Measurements from ENCODE around the gene C1QTNF9.
"Not testable (repeated sequence)": the region's sequence is repeated elsewhere in the genome, so short reads cannot be mapped to it uniquely, and the experiment has no call there.

The C1QTNF9 gene

DNA sequence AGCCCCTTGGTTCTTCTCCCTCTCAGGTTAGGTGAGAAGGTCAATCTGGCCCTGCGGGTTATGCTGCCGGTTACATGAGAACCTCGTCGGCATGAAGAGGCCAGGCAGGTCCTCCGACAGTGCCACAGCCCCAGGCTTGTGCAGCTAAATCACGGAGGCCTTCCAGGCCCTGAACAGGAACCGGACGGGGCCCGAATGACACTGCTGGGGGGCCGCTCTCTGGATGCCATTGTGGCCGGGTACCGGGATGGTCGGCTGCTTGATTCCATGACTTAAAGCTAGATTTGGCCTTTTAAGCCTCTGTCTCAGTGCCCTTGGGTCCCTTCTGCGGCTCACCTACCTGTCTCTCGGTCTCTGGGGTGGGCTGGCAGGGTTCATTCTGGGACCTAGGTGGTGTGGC is 48.4 kb downstream of the C1QTNF9 start:
- TF ChIP-seq, protein P1, sequence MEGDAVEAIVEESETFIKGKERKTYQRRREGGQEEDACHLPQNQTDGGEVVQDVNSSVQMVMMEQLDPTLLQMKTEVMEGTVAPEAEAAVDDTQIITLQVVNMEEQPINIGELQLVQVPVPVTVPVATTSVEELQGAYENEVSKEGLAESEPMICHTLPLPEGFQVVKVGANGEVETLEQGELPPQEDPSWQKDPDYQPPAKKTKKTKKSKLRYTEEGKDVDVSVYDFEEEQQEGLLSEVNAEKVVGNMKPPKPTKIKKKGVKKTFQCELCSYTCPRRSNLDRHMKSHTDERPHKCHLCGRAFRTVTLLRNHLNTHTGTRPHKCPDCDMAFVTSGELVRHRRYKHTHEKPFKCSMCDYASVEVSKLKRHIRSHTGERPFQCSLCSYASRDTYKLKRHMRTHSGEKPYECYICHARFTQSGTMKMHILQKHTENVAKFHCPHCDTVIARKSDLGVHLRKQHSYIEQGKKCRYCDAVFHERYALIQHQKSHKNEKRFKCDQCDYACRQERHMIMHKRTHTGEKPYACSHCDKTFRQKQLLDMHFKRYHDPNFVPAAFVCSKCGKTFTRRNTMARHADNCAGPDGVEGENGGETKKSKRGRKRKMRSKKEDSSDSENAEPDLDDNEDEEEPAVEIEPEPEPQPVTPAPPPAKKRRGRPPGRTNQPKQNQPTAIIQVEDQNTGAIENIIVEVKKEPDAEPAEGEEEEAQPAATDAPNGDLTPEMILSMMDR (conservative IDR thresholded peaks at IDR 0.05; ENCODE audit: control insufficient read depth, insufficient read depth, low read depth, low read length): no peak
- DNase-seq (ENCODE audit: low read depth): no peak
- H3K4me3 ChIP-seq (ENCODE audit: control insufficient read depth, low read depth, low read length): no peak overlapping the region

DNA sequence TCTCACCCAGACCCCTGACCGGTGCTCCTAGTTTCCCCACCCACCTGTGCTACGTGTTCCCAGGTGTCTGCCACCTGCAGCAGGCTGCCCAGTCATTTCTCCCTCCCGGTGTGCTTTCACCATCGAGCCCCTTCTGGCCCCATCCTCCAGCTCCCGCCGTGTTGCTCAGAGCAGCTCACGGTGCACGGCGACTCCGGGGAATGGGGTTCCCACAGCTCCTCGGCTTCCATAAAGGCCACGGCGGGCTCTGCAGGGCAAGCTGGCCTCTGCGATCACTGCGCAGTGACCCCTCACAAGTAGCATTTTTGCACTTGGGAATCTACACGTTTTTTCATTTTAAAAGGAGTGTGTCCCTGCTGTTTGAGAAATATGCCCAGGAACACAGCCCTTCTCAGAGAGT is 49.5 kb downstream of the C1QTNF9 start:
- not testable (repeated sequence) for DNase-seq (ENCODE audit: low read depth); H3K4me3 ChIP-seq (ENCODE audit: control insufficient read depth, low read depth, low read length)

DNA sequence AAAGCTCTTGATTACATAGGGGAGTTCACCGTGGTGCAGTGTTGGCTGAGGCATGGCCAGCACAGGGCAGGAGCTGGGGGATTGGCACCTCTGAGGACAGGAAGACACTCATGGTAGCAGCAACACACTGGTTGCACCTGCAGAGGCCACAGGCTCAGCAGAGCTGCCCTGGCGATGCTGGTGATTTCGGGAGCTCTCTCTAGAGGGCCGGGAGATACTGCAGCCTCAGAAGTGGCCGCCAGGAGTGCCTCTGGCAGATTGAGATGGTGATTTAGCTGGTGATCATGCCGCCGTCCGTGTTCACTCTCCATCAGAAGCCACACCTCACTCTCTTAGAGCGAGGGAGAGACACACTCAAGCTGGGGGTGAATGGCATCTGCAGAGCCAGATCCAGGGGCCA is 49.9 kb downstream of the C1QTNF9 start:
- not testable (repeated sequence) for DNase-seq (ENCODE audit: low read depth); H3K4me3 ChIP-seq (ENCODE audit: control insufficient read depth, low read depth, low read length)

DNA sequence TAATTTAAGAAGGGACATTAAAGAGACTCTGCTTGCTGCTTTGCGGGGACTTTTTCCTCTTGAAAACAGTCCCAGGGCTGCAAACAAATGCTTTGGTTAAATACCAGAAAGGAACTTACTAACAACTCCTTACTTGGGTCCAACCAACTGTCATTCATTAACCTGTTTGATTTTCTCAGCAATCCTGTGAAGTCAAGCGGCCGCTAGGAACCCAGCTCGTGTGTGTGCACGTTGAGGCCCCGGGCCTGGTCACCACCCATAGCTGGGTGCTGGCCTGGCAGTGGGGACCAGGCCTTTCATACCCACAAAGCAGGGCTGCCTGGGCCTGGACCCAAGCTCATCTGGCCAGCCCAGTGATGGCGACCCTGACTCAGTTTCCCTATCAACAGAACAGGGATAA is 50.7 kb downstream of the C1QTNF9 start:
- TF ChIP-seq, protein P1 (conservative IDR thresholded peaks at IDR 0.05; ENCODE audit: control insufficient read depth, insufficient read depth, low read depth, low read length): no peak
- no peak overlapping the region for H3K4me3 ChIP-seq (ENCODE audit: control insufficient read depth, low read depth, low read length)
- DNase-seq (ENCODE audit: low read depth): no peak

DNA sequence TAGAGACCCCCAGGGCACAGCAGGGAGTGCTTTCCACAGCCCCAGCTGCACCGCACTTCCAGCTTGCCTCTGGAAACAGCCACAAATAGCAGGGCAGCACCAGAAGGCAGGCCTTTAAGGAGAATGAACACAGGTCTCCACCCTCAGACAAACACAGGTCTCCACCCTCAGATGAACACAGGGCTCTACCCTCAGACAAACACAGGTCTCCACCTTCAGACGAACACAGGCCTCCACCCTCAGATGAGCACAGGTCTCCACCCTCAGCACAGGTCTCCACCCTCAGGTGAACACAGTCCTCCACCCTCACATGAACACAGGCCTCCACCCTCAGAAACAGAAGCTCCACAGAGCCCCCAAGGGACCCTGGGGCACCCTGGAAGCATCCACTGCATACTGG is 51.7 kb downstream of the C1QTNF9 start:
- no peak overlapping the region for H3K4me3 ChIP-seq (ENCODE audit: control insufficient read depth, low read depth, low read length)
- no peak for DNase-seq (ENCODE audit: low read depth)
- TF ChIP-seq, protein P1 (conservative IDR thresholded peaks at IDR 0.05; ENCODE audit: control insufficient read depth, insufficient read depth, low read depth, low read length): no peak

DNA sequence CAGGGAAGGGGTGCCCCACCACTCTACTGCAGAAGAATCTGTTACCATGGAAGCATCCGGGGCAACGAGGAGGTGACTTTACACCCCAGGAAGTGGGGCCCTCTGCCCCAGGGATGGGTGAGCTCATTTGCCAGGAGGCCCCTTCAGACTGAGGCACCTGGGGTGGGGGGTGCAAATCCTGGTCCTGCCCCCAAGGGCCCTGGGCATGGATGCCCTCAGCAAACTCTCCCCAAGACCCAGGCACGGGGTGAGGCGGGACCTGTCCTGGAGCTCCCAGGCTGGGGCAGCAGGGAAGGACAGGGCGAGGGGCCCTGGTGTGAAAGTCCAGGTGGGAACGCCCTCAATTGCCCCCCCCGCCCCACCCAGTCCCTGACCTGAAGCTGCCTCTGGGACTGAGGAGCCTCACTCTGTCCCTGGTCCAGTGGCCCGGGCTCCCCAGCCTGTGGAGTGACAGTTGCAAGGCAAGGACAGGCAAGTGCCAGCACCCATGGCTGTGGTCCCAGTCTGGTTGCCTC is 52.5 kb downstream of the C1QTNF9 start:
- no peak overlapping the region for H3K4me3 ChIP-seq (ENCODE audit: control insufficient read depth, low read depth, low read length)
- no peak for DNase-seq (ENCODE audit: low read depth)
- TF ChIP-seq, protein P1 (conservative IDR thresholded peaks at IDR 0.05; ENCODE audit: control insufficient read depth, insufficient read depth, low read depth, low read length): no peak

DNA sequence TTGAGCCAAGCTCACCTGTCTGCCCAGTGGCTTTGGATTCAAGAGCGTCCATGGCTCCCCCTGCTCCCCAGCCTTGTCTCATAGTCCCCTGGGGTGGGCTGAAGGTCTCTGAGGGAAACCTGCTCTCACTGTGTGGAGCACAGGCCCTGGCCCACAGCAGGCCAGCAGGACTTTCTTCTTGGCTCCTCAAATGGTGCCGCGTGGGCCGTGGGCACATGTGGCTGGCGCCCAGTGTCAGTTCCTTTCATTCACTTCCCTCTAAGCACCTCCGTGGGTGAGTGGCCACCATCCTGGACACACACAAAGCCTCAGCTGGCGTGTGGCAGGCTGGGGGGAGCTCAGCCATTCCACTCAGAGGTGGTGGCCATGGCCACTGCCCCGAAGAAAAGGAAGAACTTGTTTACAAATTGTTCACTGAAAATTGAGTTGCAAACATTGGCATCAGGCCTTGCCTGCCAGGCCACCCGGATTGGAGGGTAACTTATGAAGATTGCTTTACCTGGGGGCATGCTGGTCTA is 53.1 kb downstream of the C1QTNF9 start:
- DNase-seq (ENCODE audit: low read depth): no peak
- H3K4me3 ChIP-seq (ENCODE audit: control insufficient read depth, low read depth, low read length): no peak overlapping the region
- TF ChIP-seq, protein P1 (conservative IDR thresholded peaks at IDR 0.05; ENCODE audit: control insufficient read depth, insufficient read depth, low read depth, low read length): no peak

DNA sequence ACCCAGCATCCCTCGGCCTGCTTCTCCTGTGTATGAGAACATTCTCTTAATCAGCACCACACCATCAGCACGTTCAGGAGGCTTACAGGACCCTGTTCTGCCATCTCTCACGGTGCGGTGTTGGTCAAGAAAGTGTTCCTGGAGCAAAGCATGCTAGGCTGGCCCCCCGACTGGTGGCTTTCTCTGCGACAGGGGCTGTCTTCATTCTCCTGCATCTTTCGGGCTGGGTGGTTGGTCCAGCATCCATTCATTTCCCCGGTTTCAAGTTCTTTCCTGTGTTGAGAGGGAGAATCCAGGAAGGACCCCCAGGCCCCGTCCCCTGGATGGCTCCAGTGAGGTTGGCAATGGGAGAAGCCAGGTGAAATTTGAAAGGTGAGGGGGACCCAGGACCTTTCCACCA is 55.8 kb downstream of the C1QTNF9 start:
- DNase-seq (ENCODE audit: low read depth): no peak
- TF ChIP-seq, protein P1 (conservative IDR thresholded peaks at IDR 0.05; ENCODE audit: control insufficient read depth, insufficient read depth, low read depth, low read length): no peak

DNA sequence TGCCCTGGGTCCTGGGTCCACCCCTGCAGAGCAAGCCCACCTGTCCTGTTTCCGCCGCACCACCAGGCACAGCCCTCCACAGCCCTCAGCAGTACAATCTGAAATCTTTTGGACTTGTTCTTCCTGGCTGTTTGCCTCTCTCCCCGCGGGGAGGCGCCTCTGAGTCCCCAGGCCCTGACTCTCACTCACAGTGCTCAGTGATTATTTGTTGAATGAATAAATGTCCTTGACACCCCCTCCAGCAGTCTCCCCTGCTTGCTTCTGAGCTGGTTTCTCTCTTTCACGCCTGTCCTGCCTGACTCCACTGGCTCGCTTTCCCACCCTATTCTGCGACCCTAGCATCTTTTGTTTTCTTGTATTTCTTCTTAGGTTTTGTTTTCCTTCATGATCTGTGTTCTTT is 56.9 kb downstream of the C1QTNF9 start:
- DNase-seq (ENCODE audit: low read depth); H3K4me3 ChIP-seq (ENCODE audit: control insufficient read depth, low read depth, low read length): not testable (repeated sequence)

More for the DNA sequence above, 55.8 kb downstream of the C1QTNF9 start:
- no peak overlapping the region for H3K4me3 ChIP-seq (ENCODE audit: control insufficient read depth, low read depth, low read length)

DNA sequence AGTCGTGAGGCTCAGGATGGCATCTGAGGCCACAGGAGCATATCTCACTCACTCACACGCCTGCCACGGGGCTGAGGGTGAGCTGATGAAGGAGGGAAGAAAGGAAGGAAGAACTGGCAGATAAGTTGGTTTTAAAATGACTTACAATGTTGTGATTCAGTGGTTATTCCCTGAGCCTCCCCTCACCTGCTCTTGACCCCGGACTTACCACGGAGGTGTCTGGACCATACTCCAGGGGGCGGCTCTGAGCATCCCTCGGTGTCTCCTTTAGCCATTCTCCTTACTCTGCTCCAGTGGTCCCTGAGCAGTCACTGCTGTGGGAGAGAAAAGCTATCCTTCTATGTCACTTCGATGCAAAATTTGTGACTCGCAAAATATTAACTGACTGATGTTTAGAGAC is 61.9 kb downstream of the C1QTNF9 start:
- DNase-seq (ENCODE audit: low read depth): not testable (repeated sequence)

More for the DNA sequence above, 61.9 kb downstream of the C1QTNF9 start:
- H3K4me3 ChIP-seq (ENCODE audit: control insufficient read depth, low read depth, low read length): not testable (repeated sequence)
